GM23338 (cell line): Measurements from ENCODE around the gene POR.

Source experiments
- CREB1 ChIP-seq: fragments of 250-450 bp; sonication (Bioruptor Pico); IDR thresholded peaks from 2 replicates; pipeline ENCODE4 v1.5.0; 2020; ENCODE audit warnings: low read depth, mild to moderate bottlenecking, moderate library complexity
- EZH2 ChIP-seq: fragments of 200-600 bp; sonication (generic); IDR thresholded peaks from one replicate; pipeline ENCODE4 v1.8.0; 2017; ENCODE audit warnings: antibody characterized with exemption, mild to moderate bottlenecking, low read depth; ENCODE audit not compliant: unreplicated experiment
- EZH2phosphoT487 ChIP-seq: fragments of 200-600 bp; sonication (generic); IDR thresholded peaks from one replicate; pipeline ENCODE4 v1.8.1; 2018; ENCODE audit warnings: antibody characterized with exemption; ENCODE audit not compliant: unreplicated experiment
- JUNB ChIP-seq: IDR thresholded peaks from one replicate; pipeline ENCODE4 v1.6.1; 2016; ENCODE audit warnings: antibody characterized with exemption; ENCODE audit not compliant: unreplicated experiment
- NANOG ChIP-seq: IDR thresholded peaks from 2 replicates; pipeline ENCODE4 v1.6.1; 2016; ENCODE audit warnings: antibody characterized with exemption, borderline replicate concordance
- POLR2AphosphoS5 ChIP-seq: IDR thresholded peaks from 2 replicates; pipeline ENCODE4 v1.6.1; 2016; ENCODE audit warnings: antibody characterized with exemption, low read depth
- ZNF331 ChIP-seq: fragments of 250-450 bp; sonication (Bioruptor Pico); IDR thresholded peaks from 2 replicates; pipeline ENCODE4 v1.5.0; 2020; ENCODE audit warnings: low read depth, mild to moderate bottlenecking, moderate library complexity
- TF ChIP-seq, protein P1 (sequence below), 2 experiments: fragments of 200-600 bp in 1 of 2; sonication (generic) in 1 of 2; conservative IDR thresholded peaks; 2 replicates each; pipeline versions ENCODE4 v1.5.1 to v1.6.1; 2016 to 2017; ENCODE audit warnings: antibody characterized with exemption in 2 of 2, low read depth in 2 of 2, mild to moderate bottlenecking in 2 of 2, moderate library complexity in 1 of 2
- TF ChIP-seq, protein P2 (sequence below): IDR thresholded peaks from one replicate; pipeline ENCODE4 v1.6.1; 2018; ENCODE audit warnings: antibody characterized with exemption; ENCODE audit not compliant: unreplicated experiment
- TF ChIP-seq, protein P3 (sequence below): IDR thresholded peaks from 2 replicates; pipeline ENCODE4 v1.6.1; 2016; ENCODE audit warnings: antibody characterized with exemption
- TF ChIP-seq, protein P4 (sequence below): fragments of 250-450 bp; sonication (Bioruptor Pico); IDR thresholded peaks from 2 replicates; pipeline ENCODE4 v1.5.0; 2020; ENCODE audit warnings: mild to moderate bottlenecking, moderate library complexity

DNA sequence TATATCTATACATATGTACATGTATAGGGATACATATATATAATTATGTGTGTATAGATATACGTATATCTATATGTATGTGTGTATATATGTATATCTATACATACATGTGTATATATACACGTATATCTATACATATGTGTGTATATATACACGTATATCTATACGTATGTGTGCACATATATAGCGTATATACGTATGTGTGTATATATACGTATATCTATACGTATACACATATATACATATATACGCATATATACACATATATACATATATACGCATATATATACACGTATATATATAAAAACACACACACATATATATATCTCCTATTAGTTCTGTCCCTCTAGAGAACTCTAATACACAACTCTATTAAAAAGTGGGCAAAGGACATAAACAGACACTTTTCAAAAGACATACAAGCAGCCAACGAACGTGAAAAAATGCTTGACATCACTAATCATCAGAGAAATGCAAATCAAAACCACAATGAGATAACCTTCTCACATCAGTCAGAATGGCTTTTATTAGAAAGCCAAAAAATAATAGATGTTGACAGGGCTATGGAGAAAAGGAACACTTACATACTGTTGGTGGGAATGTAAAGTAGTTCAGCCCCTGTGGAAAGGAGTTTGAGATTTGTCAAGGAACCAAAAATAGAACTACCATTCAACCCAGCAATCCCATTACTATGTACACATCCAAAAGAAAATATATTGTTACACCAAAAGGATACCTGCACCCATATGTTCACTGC is 101.4 kb downstream of the POR start:
- TF ChIP-seq, protein P1, sequence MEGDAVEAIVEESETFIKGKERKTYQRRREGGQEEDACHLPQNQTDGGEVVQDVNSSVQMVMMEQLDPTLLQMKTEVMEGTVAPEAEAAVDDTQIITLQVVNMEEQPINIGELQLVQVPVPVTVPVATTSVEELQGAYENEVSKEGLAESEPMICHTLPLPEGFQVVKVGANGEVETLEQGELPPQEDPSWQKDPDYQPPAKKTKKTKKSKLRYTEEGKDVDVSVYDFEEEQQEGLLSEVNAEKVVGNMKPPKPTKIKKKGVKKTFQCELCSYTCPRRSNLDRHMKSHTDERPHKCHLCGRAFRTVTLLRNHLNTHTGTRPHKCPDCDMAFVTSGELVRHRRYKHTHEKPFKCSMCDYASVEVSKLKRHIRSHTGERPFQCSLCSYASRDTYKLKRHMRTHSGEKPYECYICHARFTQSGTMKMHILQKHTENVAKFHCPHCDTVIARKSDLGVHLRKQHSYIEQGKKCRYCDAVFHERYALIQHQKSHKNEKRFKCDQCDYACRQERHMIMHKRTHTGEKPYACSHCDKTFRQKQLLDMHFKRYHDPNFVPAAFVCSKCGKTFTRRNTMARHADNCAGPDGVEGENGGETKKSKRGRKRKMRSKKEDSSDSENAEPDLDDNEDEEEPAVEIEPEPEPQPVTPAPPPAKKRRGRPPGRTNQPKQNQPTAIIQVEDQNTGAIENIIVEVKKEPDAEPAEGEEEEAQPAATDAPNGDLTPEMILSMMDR (conservative IDR thresholded peaks at IDR 0.05; ENCODE audit: low read depth in 2 of 2) = no peak
- TF ChIP-seq EZH2phosphoT487 (no peak), EZH2 (no peak), POLR2AphosphoS5 (no peak), JUNB (no peak), CREB1 (no peak), NANOG (no peak), ZNF331 (no peak)
- TF ChIP-seq, protein P2, sequence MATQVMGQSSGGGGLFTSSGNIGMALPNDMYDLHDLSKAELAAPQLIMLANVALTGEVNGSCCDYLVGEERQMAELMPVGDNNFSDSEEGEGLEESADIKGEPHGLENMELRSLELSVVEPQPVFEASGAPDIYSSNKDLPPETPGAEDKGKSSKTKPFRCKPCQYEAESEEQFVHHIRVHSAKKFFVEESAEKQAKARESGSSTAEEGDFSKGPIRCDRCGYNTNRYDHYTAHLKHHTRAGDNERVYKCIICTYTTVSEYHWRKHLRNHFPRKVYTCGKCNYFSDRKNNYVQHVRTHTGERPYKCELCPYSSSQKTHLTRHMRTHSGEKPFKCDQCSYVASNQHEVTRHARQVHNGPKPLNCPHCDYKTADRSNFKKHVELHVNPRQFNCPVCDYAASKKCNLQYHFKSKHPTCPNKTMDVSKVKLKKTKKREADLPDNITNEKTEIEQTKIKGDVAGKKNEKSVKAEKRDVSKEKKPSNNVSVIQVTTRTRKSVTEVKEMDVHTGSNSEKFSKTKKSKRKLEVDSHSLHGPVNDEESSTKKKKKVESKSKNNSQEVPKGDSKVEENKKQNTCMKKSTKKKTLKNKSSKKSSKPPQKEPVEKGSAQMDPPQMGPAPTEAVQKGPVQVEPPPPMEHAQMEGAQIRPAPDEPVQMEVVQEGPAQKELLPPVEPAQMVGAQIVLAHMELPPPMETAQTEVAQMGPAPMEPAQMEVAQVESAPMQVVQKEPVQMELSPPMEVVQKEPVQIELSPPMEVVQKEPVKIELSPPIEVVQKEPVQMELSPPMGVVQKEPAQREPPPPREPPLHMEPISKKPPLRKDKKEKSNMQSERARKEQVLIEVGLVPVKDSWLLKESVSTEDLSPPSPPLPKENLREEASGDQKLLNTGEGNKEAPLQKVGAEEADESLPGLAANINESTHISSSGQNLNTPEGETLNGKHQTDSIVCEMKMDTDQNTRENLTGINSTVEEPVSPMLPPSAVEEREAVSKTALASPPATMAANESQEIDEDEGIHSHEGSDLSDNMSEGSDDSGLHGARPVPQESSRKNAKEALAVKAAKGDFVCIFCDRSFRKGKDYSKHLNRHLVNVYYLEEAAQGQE = no peak
- TF ChIP-seq, protein P3, sequence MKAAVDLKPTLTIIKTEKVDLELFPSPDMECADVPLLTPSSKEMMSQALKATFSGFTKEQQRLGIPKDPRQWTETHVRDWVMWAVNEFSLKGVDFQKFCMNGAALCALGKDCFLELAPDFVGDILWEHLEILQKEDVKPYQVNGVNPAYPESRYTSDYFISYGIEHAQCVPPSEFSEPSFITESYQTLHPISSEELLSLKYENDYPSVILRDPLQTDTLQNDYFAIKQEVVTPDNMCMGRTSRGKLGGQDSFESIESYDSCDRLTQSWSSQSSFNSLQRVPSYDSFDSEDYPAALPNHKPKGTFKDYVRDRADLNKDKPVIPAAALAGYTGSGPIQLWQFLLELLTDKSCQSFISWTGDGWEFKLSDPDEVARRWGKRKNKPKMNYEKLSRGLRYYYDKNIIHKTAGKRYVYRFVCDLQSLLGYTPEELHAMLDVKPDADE = no peak
- TF ChIP-seq, protein P4, sequence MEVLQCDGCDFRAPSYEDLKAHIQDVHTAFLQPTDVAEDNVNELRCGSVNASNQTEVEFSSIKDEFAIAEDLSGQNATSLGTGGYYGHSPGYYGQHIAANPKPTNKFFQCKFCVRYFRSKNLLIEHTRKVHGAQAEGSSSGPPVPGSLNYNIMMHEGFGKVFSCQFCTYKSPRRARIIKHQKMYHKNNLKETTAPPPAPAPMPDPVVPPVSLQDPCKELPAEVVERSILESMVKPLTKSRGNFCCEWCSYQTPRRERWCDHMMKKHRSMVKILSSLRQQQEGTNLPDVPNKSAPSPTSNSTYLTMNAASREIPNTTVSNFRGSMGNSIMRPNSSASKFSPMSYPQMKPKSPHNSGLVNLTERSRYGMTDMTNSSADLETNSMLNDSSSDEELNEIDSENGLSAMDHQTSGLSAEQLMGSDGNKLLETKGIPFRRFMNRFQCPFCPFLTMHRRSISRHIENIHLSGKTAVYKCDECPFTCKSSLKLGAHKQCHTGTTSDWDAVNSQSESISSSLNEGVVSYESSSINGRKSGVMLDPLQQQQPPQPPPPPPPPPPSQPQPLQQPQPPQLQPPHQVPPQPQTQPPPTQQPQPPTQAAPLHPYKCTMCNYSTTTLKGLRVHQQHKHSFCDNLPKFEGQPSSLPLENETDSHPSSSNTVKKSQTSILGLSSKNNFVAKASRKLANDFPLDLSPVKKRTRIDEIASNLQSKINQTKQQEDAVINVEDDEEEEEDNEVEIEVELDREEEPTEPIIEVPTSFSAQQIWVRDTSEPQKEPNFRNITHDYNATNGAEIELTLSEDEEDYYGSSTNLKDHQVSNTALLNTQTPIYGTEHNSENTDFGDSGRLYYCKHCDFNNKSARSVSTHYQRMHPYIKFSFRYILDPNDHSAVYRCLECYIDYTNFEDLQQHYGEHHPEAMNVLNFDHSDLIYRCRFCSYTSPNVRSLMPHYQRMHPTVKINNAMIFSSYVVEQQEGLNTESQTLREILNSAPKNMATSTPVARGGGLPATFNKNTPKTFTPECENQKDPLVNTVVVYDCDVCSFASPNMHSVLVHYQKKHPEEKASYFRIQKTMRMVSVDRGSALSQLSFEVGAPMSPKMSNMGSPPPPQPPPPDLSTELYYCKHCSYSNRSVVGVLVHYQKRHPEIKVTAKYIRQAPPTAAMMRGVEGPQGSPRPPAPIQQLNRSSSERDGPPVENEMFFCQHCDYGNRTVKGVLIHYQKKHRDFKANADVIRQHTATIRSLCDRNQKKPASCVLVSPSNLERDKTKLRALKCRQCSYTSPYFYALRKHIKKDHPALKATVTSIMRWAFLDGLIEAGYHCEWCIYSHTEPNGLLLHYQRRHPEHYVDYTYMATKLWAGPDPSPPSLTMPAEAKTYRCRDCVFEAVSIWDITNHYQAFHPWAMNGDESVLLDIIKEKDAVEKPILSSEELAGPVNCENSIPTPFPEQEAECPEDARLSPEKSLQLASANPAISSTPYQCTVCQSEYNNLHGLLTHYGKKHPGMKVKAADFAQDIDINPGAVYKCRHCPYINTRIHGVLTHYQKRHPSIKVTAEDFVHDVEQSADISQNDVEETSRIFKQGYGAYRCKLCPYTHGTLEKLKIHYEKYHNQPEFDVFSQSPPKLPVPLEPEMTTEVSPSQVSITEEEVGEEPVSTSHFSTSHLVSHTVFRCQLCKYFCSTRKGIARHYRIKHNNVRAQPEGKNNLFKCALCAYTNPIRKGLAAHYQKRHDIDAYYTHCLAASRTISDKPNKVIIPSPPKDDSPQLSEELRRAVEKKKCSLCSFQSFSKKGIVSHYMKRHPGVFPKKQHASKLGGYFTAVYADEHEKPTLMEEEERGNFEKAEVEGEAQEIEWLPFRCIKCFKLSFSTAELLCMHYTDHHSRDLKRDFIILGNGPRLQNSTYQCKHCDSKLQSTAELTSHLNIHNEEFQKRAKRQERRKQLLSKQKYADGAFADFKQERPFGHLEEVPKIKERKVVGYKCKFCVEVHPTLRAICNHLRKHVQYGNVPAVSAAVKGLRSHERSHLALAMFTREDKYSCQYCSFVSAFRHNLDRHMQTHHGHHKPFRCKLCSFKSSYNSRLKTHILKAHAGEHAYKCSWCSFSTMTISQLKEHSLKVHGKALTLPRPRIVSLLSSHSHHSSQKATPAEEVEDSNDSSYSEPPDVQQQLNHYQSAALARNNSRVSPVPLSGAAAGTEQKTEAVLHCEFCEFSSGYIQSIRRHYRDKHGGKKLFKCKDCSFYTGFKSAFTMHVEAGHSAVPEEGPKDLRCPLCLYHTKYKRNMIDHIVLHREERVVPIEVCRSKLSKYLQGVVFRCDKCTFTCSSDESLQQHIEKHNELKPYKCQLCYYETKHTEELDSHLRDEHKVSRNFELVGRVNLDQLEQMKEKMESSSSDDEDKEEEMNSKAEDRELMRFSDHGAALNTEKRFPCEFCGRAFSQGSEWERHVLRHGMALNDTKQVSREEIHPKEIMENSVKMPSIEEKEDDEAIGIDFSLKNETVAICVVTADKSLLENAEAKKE (CRISPR knock-in tag) = no peak
